Stimulated activated CD4-positive, alpha-beta T cell treated with anti-CD3 and anti-CD28 coated beads, Interleukin-1b, Interleukin-23, amount 100 ng/mL, for 48 hours (primary cell): ENCODE data around the gene FAM53A.

Source experiments
- DNase-seq: peaks from one replicate; pipeline ENCODE4 v3.0.0-alpha.2; 2020

The FAM53A gene

DNA sequence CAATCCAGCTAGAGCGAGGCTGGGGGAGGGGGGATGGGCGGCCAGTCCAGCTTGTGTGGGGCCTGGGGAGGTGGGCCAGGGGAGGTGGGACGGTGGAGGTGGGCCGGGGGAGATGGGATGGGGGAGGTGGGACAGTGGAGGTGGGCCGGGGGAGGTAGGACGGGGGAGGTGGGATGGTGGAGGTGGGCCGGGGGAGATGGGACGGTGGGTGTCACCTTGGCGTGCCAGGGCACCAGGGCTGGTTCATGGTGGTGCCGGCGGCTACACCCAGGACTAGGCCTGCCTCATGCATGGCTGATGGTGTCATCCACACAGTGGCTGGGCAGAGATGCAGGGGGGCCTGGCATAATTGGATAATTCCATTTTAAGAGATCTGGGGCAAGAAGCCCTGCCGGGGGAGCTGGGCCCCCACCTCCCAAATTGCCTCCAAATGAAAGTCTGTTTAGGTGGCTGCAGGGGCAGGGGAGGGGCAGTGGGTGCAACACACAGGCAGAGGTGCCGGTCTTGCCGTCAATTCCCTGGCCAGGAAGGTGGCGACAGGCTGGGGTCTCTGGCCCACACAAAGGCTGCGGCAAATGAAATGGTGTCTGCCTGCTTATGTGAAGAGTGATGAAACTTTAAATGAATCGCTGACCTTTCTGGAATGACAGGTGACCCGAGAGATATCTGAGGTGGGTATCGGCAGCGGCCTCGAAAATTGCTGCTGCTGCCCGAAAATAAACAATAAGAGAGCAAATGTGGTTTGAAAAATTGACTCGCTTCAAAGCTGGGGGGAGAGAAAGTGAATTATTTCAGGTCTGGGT lies 82.1 kb downstream of the FAM53A start:
- DNase-seq = no peak

DNA sequence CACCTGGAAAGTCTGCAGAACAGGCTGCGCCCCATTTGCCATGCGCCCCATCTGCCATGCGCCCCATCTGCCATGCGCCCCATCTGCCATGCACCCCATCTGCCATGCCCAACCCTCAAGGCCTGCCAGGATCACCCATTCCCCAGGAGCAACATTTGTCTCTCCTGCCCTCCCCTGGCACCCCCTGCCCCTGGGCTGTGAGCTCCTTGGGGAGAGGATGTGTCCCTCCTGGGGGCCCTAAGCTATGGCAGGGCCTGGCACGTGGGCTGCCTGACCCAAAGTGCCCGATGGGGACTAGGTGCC lies 82.6 kb downstream of the FAM53A start:
- no peak for DNase-seq

DNA sequence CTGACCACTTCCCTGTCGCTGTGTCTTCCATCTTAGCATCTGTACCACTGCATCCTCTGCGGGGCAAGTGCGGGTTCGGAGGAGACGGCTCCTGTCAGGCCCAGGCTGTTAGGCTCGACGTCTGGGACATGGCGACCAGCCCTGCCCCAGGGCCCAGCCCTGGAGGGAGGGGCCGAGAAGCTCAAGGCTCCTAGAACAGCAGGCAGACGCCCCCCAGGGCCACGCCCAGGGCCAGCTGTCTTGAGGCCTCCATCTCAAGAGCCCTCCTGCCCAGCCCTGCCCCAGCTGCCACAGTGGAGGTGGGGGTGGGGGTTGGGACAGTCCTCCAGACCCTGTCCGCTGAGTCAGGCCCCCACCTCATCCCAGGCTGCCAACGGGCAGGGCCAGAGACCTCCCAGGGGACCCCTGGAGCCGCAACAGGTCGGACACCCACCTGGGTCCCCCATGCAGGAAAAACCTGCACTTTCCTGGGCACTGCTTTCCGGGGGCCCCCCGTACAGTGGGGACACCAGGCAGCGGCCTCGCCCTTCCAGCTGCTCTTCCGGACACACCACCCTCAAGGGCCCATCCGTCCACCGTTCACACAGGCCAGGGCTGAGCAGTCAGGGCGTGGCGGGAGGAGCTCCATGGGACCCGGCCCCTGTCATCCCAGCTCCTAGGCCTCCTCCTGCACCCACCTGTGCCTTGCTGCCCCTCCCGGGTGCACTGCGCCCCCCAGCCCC lies 83.1 kb downstream of the FAM53A start:
- DNase-seq = no peak

DNA sequence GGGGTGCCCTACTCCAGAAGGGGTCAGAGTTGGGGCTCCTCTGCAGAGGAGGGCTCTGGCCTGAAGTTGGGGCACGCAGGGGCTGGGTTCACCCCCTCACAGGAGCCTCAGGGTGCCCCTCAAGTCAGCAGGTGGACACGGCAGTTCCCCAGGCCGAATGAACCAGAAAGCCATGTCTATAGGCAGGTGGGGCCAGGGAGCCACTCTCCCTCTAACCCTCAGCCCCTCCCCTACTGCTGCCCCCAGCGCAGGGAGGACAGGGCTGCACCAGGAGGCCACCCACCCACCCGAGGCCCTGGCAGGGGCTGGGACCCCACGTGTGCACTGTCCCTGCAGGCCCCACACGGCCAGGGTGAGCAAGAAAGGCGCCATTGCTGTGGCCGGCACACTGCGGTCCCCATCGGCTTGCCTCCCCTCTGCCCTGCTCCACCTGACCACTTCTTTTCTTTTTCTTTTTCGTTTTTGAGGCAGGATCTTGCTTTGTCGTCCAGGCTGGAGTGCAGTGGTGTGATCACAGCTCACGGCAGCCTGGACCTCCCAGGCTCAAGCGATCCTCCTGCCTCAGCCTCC lies 83.8 kb downstream of the FAM53A start:
- no peak for DNase-seq

DNA sequence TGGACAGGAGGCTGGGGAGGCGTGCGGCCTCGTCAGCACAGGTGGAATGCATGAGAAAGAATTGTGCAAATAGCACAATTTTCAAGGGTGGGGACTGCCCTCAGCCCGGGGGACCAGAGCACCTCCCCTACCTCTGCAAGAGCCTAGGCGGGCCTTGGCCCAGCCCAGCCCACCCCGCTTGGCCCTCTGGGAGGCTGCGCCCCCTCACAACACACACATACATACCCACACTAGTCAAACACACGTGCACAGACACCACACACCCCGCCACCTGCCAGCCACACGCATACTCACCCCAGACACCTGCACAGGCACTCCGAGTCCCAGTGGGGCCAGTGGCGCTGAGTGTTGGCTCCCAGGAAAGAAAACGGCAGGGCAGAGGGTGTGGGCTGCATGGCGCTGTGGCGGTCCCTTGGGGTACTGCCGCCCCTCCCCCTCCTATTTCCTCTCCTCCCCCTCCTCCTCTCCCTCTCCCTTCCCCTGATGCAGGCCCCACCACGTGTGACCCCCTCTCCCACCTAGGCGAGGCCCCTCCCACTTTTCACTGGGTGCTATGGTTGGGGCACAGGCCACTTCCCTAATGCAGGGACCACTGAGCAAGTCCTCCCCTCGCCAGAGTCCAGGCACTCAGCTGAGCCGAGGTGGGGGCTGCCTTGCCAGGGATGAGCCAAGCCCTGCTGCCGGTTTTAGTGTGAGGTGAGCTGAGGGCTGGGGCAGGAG lies 84.5 kb downstream of the FAM53A start:
- no peak for DNase-seq

DNA sequence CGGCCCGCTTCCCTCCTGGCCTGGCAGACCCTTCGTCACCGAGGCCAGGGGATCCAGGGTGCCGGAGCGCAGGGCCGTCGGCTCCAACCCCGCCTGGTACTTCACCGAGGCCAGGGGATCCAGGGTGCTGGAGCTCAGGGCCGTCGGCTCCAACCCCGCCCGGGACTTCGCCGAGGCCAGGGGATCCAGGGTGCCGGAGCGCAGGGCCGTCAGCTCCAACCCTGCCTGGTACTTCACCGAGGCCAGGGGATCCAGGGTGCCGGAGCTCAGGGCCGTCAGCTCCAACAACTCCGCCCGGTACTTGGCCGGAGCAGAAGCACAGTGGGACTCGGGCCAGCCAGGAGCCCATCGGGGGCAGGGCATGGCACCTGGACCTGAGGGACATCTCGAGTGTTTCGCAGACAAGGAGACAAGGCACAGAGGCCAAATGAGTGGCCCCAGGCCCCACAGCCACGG lies 85.1 kb downstream of the FAM53A start:
- no peak for DNase-seq

DNA sequence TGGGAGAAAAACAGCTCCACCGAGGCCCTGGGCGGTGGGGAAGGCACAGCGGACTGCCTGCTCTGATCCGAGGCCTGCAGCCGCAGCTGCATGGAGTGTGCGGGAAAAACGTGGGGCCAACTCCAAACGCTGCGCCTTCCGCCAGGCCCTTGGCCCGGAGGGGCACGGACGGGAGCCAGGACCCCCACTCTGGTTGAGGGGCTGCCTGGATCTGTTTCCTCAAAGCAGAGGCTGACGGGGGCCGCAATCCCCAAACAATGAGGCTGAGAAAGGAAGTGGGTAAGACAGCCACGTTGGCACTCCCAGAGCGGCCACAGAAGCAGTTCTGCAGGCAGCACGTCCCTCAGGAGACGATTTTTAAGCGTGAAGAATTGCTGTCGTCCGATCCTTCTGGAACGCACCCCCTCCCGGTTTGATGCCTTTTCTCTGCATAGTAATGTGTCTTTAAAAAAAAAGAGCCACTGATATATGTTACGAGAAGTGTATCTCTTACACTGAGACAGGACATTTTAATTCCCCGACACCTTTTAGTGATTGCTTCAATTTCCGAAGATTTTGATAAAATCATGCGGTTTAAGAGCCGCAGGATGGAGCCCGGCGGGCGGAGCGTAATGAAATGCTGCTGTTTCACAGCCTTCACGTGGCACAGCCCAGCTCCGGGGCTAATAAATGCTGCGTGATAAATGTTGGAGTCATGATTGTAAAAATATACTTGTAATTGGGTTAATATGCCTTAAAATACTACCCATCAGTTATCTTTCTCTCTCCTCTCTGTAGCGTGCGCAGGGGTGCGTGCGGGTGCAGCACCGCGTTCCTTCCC lies 85.7 kb downstream of the FAM53A start:
- no peak for DNase-seq

DNA sequence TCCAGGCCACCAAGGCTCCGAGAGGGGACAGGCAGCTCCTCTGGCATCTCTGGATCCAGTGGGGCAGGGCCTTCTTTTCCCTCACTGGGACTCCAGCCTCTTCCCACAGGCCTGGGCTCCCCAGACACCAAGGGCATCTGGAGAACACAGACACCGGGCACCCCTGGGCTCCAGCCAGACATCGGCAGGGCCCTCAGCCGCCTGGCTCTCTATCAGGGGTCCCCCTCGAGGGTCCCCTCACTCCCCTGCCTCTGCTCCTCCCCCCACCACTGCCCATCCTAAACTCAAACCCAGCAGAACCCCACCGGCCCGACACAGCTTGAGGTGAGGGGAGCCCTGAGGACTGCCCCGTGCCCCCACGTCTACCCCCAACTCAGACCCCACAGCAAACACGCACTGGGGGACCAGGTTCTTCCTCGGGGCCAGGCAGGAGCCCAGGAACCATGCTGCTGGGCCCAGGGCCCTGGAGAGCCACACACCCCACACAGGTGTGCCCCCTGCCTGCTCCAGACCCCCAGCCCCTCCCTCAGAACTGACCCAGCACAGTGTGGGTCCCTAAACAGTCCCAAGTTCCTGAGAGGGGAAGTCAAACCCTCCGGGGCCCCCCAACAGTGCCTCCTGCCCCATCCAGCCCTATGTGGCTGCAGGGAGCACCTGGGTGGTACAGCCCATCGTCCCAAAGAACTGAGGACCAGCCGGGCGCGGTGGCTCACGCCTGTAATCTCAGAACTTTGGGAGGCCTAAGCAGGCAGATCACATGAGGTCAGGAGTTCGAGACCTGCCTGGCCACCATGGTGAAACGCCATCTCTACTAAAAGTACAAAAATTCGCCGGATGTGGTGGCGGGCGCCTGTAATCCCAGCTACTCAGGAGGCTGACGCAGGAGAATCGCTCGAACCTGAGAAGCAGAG lies 86.8 kb downstream of the FAM53A start:
- DNase-seq = no peak

DNA sequence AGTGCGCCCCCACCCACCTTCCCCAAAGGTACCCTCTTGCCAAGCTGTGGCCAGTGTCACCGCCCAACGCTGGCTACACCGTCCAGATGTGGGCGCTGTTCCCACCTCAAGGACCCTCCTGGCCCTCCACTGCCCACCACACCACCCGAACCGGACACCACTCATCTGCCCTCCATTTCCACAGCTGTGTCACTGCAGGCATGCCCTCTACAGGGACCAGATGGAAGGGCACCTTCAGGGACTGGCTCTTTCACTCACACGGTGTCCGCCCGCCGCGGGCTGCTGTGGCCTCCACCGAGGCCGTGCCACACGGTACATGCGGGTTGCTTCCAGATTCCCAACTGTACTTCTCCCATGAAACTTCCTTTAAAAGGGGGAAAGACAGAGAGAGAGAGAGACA lies 87.7 kb downstream of the FAM53A start:
- no peak for DNase-seq

DNA sequence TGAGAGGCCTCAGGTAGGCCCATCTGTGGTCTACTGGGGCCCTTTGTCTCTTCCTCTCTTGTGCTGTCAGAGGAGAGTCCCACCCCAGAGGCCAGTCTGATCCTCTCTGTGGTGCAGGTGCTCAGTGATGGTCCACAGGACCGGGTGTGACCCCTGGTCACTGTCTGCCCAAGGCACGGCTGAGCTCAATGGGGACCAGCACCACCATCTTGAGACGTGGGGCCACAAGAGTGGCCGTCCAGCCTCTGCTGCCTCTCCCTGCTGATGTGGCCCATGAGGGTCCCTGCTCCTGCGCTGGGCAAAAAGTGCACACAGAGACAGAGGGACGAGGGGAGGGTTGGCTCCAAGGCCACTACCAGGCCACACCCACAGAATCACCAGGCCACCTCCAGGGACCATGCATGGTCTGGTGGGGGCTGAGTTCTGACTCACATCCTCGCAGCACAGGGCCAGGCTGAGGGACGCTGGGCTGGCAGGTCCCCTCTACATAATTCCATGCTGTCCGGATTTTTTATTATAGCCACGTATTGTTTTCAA lies 88.3 kb downstream of the FAM53A start:
- no peak for DNase-seq

DNA sequence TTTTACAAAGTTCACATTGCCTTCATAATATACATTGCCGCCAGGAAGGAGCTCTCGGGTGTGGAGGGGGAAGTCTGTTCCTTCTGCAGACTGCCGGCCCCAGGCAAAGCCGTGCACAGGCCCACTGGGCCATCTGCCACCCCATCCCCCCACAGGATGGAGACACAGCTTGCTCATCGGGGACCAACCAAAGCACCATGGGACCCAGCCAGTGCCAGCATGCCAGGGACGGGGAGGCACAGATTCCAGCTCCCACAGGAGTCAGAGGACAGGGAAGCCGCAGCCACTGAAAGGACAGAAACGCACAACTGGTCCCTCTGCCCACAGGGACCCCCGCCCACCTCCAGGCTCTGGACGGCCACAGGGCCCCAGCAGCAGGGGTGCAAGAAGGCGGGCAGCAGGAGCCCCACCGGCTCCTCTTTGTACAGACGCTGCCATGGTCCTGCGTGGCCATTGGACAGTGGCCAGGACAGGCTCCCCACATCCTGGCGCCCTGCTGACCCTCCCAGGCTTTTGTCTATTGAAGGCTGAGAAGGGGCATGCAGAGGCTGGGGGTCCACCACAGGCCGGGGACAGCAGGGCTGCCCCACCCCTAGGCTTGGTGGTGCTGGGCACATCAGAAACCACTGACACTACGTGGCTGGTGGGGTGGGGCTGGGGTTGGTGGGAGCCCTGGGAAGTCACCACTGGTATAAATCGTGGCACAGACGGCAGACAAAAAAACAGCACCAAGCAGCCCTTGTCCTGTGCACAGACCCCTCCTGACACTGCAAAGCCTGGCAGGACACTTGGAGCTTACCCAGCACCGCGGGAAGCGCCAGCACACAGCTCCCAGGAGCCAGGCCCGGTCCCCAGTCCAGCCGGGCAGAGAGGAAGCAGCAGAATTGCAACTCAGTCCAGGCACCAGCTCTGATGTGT lies 89.0 kb downstream of the FAM53A start:
- no peak for DNase-seq

DNA sequence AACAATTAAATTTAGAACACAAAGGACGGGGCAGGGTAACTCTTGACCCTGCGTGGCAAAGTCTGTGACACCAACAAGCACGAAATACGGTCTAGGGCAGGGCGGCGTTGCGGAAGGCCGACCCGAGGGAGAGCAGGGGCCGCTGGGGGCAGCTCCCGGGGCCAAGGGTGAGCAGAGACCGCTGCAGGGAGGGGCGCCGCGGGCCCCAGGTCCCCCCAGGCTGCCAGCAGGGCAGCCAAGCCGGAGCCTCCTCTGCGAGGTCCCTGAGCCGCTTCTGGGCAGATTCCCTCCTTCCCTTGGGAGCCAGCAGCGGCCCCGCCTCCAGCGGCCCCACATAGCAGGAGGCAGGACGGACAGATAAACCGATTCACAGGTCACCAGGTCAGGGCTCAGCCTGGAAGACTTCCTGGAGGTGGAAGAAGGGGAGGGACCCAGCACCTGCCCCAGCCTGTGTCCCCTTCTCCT lies 90.2 kb downstream of the FAM53A start:
- no peak for DNase-seq

DNA sequence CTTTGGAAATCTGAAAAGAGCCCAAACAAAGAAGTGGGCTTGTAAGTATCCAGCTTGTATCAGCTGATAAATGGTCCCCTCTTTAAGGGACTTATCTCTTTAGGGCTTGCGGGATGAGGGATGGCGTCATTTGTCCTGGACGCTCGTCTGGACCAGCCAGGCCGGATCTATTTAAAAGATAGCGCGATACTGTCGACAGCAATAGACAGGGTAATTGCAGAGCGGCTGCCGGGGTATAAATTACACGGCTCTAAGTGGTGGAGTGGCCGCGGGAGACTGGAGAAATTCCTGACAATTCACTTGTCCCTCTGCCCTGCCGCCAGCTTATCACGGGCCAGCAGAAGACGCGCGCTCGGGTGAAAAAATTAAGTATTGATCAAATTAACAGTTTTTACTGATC lies 90.7 kb downstream of the FAM53A start:
- DNase-seq = no peak

DNA sequence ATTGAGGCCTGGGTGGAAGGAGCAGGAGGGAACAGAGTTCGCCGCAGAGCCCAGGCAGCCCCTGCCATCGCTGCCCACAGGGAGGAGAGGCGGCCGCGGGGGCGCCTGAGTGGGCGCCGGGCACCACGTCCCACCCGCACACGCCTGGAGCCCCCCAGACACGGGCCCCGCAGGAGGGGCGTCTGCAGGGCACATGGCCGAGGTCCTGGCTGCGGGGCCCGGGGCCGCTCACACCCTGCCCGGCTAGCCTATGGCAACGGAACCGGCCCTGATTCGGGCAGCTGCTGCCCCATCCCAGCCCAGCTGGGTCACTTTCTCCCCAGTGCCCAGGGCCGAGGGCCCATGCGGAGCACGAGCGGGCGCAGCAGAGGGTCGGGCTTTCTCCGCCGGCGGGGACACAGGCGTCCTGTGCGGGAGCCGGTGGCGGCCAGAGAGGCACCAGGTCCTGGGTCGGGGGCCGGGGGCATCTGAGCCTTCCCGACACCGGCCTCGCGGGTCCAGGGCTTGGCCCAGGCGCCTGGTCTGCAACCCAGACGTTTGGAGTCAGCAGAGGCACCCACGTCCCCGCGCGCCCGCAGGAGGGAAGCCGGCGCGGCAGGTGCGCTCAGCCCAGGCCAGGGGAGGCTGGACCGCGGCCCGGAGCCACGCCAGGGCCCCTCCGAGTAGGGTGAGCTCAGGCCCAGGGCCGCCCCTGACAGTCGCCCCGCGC lies 91.2 kb downstream of the FAM53A start:
- no peak for DNase-seq

DNA sequence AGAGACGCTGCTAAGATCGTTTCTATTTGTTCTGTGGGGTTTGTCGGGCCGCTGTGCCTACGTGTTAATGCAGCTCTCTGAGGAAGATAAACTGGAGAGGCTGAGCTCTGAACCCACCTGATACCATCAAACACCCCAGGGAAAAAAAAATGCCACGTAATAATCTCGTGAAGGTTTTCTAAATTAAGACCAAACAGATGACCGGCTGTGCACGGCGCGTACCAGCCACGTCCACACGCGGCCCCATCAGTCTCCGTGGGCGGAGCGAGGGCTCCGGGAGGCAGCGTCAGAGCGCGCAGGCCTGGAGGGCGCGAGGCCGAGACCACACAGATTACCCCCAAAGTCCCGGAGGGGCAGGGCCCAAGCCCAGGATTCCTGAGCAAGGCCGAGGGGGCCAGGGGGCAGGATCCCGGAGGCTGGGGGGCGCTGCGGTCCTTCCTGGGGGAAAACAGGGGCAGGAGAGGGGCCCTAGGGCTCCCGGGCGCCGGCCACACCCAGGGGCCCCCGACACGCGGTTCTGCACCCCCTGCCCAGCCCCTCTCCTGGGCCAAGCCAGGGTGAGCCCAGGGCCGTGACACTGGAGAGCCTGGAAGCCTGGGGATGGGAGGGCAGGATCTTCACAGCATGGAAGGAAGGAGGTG lies 91.9 kb downstream of the FAM53A start:
- DNase-seq = no peak

DNA sequence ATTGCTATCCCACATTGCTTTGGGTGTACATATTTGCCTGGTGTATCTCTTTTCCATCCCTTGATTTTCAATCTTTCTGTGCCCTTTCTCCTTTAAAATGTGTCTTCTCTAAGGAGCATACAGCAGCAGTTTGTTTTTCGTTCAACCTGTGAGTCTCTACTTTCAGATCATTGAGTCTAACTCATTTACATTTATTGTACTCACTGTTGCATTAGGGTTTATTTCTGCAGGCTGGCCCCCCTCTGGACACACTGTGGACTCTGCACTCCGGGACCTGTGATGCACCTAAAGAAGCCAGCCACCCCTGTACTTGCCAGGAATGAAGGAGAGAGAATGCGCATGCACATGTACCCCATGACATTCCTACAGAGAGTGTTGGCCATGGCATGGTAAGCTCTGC lies 93.0 kb downstream of the FAM53A start:
- DNase-seq = no peak

DNA sequence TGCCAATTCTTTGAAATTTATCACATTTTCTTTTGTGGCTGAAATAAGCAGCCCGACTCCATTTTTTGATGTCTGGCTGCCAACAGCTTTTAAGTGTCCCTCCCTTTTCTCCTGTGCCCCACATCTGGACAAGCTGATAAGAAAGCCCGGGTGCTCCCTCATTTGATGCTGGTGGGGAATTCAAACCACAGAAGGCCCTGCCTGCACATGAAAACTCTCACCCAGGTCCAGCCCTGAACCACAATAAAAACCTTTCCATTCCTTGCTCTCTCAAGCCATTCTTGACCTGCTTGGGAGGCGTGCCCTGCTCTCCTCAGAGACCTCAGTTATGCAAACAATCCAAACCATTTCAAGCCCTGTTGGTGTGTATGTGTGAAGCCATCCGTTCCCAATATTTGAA lies 93.9 kb downstream of the FAM53A start:
- DNase-seq = no peak
